NB4 (cell line): Measurements from ENCODE around the gene TEX2.

Source experiments
- MYC ChIP-seq: IDR thresholded peaks from 2 replicates; pipeline ENCODE4 v1.6.1; 2011; ENCODE audit warnings: low read depth, low read length
- POLR2A ChIP-seq: IDR thresholded peaks from 2 replicates; pipeline ENCODE4 v1.6.1; 2011; ENCODE audit warnings: mild to moderate bottlenecking; ENCODE audit not compliant: insufficient read length; ENCODE audit errors: extremely low read depth
- TF ChIP-seq, protein P1 (sequence below): IDR thresholded peaks from one replicate; pipeline ENCODE4 v1.5.1; 2012; ENCODE audit warnings: low read depth, low read length
- TF ChIP-seq, protein P2 (sequence below): IDR thresholded peaks from 2 replicates; pipeline ENCODE4 v1.6.1; 2011; ENCODE audit warnings: low read depth, low read length

DNA sequence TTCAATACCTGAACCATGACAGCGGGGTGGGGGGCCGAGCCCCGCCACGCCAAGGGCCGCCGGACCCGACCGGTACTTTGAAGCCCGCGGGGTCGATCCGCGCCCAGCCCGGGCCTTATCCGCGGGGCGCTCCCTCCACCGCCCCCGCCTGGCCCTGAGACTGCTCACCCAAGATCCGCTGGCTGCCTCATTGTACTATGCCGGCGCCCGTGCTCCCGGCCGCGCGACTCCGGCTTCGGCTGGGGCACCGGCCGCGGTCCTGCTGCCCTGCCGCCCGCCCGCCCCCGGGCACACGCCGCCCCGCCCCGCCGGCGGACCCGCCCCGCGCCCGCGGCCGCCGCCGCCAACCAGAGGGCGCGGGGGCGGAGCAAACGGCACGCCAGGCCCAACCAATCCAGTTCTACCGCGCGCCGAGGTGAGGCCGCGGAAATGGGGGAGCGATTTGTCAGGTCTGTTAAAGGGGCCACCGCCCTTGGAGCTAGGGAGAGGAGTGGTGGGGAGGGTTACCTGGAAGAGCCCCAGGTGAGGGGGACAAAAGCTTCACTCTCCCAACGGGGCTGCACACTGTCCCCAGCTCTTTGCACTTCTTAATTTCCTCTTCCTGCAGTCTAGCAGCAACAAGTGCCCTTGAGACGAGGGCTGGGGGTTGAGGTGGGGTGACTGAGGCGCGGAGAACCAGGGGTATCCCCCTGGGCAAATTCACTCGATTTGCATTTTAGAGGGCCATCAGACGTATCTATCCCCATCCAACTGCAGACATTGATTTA lies at the start of gene TEX2:
- TF ChIP-seq, protein P1, sequence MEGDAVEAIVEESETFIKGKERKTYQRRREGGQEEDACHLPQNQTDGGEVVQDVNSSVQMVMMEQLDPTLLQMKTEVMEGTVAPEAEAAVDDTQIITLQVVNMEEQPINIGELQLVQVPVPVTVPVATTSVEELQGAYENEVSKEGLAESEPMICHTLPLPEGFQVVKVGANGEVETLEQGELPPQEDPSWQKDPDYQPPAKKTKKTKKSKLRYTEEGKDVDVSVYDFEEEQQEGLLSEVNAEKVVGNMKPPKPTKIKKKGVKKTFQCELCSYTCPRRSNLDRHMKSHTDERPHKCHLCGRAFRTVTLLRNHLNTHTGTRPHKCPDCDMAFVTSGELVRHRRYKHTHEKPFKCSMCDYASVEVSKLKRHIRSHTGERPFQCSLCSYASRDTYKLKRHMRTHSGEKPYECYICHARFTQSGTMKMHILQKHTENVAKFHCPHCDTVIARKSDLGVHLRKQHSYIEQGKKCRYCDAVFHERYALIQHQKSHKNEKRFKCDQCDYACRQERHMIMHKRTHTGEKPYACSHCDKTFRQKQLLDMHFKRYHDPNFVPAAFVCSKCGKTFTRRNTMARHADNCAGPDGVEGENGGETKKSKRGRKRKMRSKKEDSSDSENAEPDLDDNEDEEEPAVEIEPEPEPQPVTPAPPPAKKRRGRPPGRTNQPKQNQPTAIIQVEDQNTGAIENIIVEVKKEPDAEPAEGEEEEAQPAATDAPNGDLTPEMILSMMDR, result no peak
- TF ChIP-seq, protein P2, sequence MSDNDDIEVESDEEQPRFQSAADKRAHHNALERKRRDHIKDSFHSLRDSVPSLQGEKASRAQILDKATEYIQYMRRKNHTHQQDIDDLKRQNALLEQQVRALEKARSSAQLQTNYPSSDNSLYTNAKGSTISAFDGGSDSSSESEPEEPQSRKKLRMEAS, result peak; percentile 47
- TF ChIP-seq POLR2A (peak; percentile 66), MYC (peak; percentile 58; the same call in 1 of the 2 replicates)
